Ascending aorta (tissue), 2 donors: ENCODE results near the gene RXFP3. TPM values are rescaled to one million over a fixed set of nuclear protein-coding genes. Genes with fewer than 3 reads are reported as not detected.

Source experiments
- DNase-seq, 2 donors: peaks; one replicate each; pipeline ENCODE4 v3.0.0-alpha.2; 2019; ENCODE audit warnings: low spot score in 2 of 2
- H3K27ac ChIP-seq, 2 donors: fragments of 200-600 bp; sonication (generic); one replicate each; pipeline ENCODE4 v1.5.1; 2016 to 2017; ENCODE audit warnings: mild to moderate bottlenecking in 1 of 2
- H3K27me3 ChIP-seq: fragments of 200-600 bp; sonication (generic); one replicate; pipeline ENCODE4 v1.5.1; 2017
- H3K36me3 ChIP-seq, 2 donors: fragments of 200-600 bp; sonication (generic); one replicate each; pipeline ENCODE4 v1.5.1; 2016
- H3K4me1 ChIP-seq, 2 donors: fragments of 200-600 bp; sonication (generic); one replicate each; pipeline ENCODE4 v1.5.1; 2016 to 2017; ENCODE audit warnings: mild to moderate bottlenecking in 1 of 2
- H3K4me3 ChIP-seq, 2 donors: fragments of 200-600 bp; sonication (generic); one replicate each; pipeline ENCODE4 v1.5.1; 2016 to 2017; ENCODE audit warnings: mild to moderate bottlenecking in 1 of 2
- H3K9me3 ChIP-seq, 2 donors: fragments of 200-600 bp; sonication (generic); one replicate each; pipeline ENCODE4 v1.5.1; 2016
- intact Hi-C: fragments of 100-400 bp; cut with DNase I; formaldehyde crosslinking; loops from one replicate; pipeline ENCODE4 v1.15.1; 2023
- total RNA-seq: library from RNA; depleted of rRNA; stranded (reverse); fragments of >200 nt; gene quantifications from one replicate; pipeline ENCODE4 v1.1.0, GENCODE V29; 2016
- TF ChIP-seq, protein P1 (sequence below), 3 experiments: fragments of 200-600 bp in 2 of 3; fragments of 450-650 bp in 1 of 3; sonication (generic) in 2 of 3; IDR thresholded peaks; one replicate each; pipeline ENCODE4 v1.5.1; 2016 to 2019; ENCODE audit warnings: antibody characterized with exemption in 3 of 3, mild to moderate bottlenecking in 1 of 3, moderate library complexity in 1 of 3

Gene RXFP3
- total RNA-seq, 1 donor from 2014 or later: not detected

- TF ChIP-seq, protein P1, sequence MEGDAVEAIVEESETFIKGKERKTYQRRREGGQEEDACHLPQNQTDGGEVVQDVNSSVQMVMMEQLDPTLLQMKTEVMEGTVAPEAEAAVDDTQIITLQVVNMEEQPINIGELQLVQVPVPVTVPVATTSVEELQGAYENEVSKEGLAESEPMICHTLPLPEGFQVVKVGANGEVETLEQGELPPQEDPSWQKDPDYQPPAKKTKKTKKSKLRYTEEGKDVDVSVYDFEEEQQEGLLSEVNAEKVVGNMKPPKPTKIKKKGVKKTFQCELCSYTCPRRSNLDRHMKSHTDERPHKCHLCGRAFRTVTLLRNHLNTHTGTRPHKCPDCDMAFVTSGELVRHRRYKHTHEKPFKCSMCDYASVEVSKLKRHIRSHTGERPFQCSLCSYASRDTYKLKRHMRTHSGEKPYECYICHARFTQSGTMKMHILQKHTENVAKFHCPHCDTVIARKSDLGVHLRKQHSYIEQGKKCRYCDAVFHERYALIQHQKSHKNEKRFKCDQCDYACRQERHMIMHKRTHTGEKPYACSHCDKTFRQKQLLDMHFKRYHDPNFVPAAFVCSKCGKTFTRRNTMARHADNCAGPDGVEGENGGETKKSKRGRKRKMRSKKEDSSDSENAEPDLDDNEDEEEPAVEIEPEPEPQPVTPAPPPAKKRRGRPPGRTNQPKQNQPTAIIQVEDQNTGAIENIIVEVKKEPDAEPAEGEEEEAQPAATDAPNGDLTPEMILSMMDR (IDR thresholded peaks at IDR 0.05): no peak
- Histone ChIP-seq H3K27me3 (no peaks in the 10 kb centered on the region), H3K27ac (no peak overlapping the region), H3K9me3 (no peaks in the 10 kb centered on the region), H3K4me1 (no peaks in the 10 kb centered on the region), H3K4me3 (no peak overlapping the region), H3K36me3 (no peaks in the 10 kb centered on the region)
- DNase-seq: no peak
- intact Hi-C loops: no loop called here
These were observed 30.6 kb downstream of the RXFP3 start for GRCh38 chr5:33966805-33967204.

GRCh38 chr5:33968211-33969005 lies 32.2 kb downstream of the RXFP3 start:
- Histone ChIP-seq H3K4me1 (no peaks in the 10 kb centered on the region), H3K4me3 (no peak overlapping the region), H3K27me3 (no peaks in the 10 kb centered on the region), H3K36me3 (no peaks in the 10 kb centered on the region), H3K9me3 (no peaks in the 10 kb centered on the region), H3K27ac (no peak overlapping the region)
- TF ChIP-seq, protein P1 (IDR thresholded peaks at IDR 0.05): no peak
- DNase-seq: no peak
- intact Hi-C loops: loop anchor here (2.0 kb wide), 1 partner anchor 534 kb away; no protein-coding TSS in a partner anchor

DNA sequence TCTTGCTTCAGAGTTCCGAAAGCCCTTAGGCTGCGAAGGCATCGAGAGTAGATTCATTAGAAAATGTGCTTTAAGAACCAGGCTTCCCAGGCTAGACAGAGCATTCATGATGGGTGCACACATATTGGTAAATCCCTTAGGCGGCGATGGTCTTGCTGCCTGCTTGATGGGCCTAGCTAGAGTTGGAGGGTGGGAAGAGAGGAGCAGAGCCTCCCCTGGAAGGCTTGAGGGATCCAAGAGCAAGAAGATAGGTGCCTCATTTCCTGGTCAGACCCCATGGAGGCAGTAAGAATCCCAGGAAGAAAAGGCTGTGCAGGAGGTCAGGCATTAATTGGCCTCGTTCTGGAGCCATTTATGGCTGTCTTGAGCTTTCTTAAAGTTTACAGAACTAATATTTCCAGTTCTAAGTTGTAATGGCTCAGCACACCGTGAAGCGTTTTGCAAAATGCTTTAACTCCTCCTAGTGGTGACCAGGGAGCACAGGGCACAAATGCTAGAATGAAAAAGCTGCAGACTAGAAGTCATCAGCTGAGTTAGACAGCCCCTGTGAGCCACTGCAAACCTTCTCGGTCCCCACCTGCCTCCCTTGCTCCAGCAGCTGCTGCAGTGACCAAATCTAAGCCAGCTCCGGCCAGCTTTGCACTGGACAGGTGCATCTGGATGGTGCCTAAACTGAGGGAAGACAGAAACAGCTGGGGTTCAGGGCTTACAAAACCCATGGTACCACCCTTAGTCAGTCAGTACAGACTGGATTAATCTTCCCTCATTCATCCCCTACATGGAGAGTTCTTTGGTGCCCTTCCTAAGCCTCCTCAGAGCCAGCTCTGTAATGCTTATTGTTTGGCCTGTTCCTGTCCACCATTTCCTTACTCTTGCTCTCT lies 33.6 kb downstream of the RXFP3 start:
- no peaks in the 10 kb centered on the region for H3K36me3 ChIP-seq
- H3K4me1 ChIP-seq: no peaks in the 10 kb centered on the region
- intact Hi-C loops: loop anchor here (2.0 kb wide), 1 partner anchor 535 kb away; no protein-coding TSS in a partner anchor
- TF ChIP-seq, protein P1 (IDR thresholded peaks at IDR 0.05): peak; percentile 45 to 60 (median 55)
- H3K27ac ChIP-seq: no peak overlapping the region
- H3K27me3 ChIP-seq: no peaks in the 10 kb centered on the region
- no peak overlapping the region for H3K4me3 ChIP-seq
- no peak for DNase-seq
- no peaks in the 10 kb centered on the region for H3K9me3 ChIP-seq

DNA sequence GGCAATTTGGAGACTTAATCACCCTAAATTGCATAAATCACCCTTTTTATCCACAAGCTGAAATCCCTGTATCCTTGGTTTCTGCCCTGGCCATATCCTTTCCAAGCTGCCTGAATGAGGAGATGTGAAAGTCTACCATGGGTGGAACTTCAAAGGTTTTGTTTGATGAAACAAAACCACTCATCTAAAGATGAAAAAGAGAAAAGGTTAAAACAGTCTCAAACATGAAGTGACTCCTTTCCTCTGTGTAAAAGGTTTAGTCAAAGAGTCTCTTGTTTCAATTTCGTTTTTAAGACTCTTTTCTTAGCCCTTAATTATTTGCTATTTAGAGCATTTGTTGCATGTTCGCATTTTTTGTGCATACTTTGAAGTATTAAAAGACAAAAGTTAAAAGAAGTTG lies 37.1 kb downstream of the RXFP3 start:
- TF ChIP-seq, protein P1 (IDR thresholded peaks at IDR 0.05): no peak
- no peaks in the 10 kb centered on the region for H3K36me3 ChIP-seq
- no peaks in the 10 kb centered on the region for H3K27me3 ChIP-seq
- no peak overlapping the region for H3K4me3 ChIP-seq
- no peaks in the 10 kb centered on the region for H3K9me3 ChIP-seq
- no peak for DNase-seq
- no peak overlapping the region for H3K27ac ChIP-seq
- H3K4me1 ChIP-seq: no peaks in the 10 kb centered on the region
- intact Hi-C loops: no loop called here

- intact Hi-C loops: no loop called here
- H3K9me3 ChIP-seq: no peaks in the 10 kb centered on the region
- no peak for DNase-seq
- no peak overlapping the region for H3K27ac ChIP-seq
- no peaks in the 10 kb centered on the region for H3K27me3 ChIP-seq
- no peaks in the 10 kb centered on the region for H3K36me3 ChIP-seq
- H3K4me1 ChIP-seq: no peaks in the 10 kb centered on the region
- TF ChIP-seq, protein P1 (IDR thresholded peaks at IDR 0.05): no peak
- H3K4me3 ChIP-seq: no peak overlapping the region
These were observed 39.7 kb downstream of the RXFP3 start for GRCh38 chr5:33975852-33976251.
